GM18499 (cell line): ENCODE data around the gene VPS37B.

Experiments
- ATAC-seq: cut with Tn5 transposase; IDR thresholded peaks from one replicate; pipeline ENCODE4 v1.9.1; 2021; ENCODE audit warnings: moderate number of reproducible peaks; ENCODE audit not compliant: insufficient read depth, unreplicated experiment

VPS37B gene

GRCh38 chr12:122844366-122844971, 51.5 kb downstream of the VPS37B start:
- no peak for ATAC-seq

GRCh38 chr12:122843455-122843854, 52.5 kb downstream of the VPS37B start:
- ATAC-seq = no peak

- no peak for ATAC-seq
These were observed 53.2 kb downstream of the VPS37B start for GRCh38 chr12:122842505-122843405.

- ATAC-seq = no peak
These were observed 54.2 kb downstream of the VPS37B start for GRCh38 chr12:122841544-122842321.

GRCh38 chr12:122840580-122841513, 55.1 kb downstream of the VPS37B start:
- ATAC-seq = no peak

GRCh38 chr12:122839907-122840554, 55.9 kb downstream of the VPS37B start:
- ATAC-seq = no peak

GRCh38 chr12:122838841-122839240, 57.1 kb downstream of the VPS37B start:
- no peak for ATAC-seq

GRCh38 chr12:122837306-122838265, 58.3 kb downstream of the VPS37B start:
- ATAC-seq = no peak

- ATAC-seq = no peak
These were observed 59.6 kb downstream of the VPS37B start for GRCh38 chr12:122836027-122836921.

GRCh38 chr12:122835750-122836026, 60.2 kb downstream of the VPS37B start:
- no peak for ATAC-seq

- no peak for ATAC-seq
These were observed 60.8 kb downstream of the VPS37B start, which contains the start of gene HIP1R for GRCh38 chr12:122834921-122835749. Gene HIP1R, plus strand, starts transcription at chr12:122835457. Its CDS starts 94 bp downstream, at chr12:122835551.

GRCh38 chr12:122834104-122834920, 61.6 kb downstream of the VPS37B start:
- ATAC-seq = no peak

GRCh38 chr12:122830517-122831214, 65.3 kb downstream of the VPS37B start:
- ATAC-seq = no peak

- ATAC-seq = no peak
These were observed 68.7 kb downstream of the VPS37B start for GRCh38 chr12:122827258-122827657.
